ENCODE data around the gene UCN. TPM values are rescaled to one million over a fixed set of nuclear protein-coding genes. Genes with fewer than 3 reads are reported as not detected.

The UCN gene
- total RNA-seq, 3 donors from 2014 or later: 0.52 to 1.2 (median 0.92) TPM

DNA sequence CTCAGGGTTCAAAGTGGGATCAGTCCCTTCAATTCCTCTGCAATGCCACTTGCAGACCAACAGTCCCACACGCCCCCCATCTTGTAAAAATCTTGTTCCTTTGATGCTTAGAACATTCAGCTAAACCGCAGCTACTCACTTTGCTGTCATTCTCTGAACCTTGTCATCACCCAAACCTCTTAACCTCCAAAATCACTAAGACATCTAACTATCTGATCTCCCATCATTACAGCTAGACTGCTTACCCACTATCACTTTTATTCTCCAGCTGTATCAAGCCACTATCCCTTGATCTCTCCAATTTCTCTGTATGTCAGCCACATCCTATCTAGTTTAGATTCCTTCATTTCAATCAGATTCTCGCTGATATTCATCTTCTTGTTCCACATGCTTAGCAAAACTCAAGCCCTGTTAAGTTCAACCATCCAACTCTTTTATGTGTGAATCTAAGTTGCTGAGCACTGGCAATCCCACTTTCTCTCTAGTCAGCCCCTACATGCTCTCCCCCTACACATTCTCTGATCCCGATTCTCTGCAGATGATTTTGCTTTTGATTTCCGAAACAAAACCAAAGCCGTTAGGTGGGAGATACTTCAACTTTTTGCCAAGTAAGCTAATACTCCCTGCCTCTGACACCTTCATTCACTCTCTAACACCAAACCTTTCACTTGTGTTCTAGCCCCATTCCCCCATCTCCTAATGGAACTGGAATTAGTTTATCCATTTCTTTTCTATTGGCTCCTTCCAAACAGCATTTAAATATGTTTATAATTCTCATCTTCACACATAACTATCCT is 43.8 kb upstream of the UCN start:
- no peak overlapping the region for H3K4me3 ChIP-seq
- no peak for ATAC-seq
- peaks cover 31% of the 10 kb centered on the region for H3K4me1 ChIP-seq (ENCODE audit: low read depth)
- no peaks in the 10 kb centered on the region for H3K9me3 ChIP-seq
- intact Hi-C loops (cut with DNase I, micrococcal nuclease): no loop called here
- TF ChIP-seq, protein P1, sequence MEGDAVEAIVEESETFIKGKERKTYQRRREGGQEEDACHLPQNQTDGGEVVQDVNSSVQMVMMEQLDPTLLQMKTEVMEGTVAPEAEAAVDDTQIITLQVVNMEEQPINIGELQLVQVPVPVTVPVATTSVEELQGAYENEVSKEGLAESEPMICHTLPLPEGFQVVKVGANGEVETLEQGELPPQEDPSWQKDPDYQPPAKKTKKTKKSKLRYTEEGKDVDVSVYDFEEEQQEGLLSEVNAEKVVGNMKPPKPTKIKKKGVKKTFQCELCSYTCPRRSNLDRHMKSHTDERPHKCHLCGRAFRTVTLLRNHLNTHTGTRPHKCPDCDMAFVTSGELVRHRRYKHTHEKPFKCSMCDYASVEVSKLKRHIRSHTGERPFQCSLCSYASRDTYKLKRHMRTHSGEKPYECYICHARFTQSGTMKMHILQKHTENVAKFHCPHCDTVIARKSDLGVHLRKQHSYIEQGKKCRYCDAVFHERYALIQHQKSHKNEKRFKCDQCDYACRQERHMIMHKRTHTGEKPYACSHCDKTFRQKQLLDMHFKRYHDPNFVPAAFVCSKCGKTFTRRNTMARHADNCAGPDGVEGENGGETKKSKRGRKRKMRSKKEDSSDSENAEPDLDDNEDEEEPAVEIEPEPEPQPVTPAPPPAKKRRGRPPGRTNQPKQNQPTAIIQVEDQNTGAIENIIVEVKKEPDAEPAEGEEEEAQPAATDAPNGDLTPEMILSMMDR (IDR thresholded peaks at IDR 0.05): no peak
- DNase-seq: no peak
- H3K36me3 ChIP-seq (ENCODE audit: low read depth): no peaks in the 10 kb centered on the region

DNA sequence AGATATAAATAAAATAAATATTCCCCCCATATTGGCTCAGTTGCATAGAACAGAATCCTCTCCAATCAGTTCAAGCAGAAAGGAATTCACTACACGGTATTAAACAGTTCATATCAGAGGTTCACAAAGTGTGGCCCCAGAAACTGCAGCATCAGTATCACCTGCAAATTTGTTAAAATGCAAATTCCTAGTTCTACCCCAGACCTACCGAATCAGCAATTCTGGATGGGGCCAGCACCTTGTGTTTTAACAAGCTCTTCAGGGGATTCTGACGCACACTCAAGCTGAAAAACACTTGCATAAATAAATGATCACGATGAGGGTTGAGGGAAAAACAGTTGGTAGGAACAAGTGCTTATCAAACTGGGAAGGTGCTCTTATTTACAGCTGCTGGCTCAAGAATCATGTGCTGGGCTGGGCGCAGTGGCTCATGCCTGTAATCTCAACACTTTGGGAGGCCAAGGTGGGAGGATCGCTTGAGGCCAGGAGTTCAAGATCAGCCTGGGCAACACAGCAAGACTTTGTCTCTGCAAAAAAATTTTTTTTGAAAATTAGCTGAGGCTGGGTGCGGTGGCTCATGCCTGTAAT is 42.0 kb upstream of the UCN start:
- TF ChIP-seq, protein P1 (IDR thresholded peaks at IDR 0.05): no peak
- intact Hi-C loops (cut with DNase I, micrococcal nuclease): no loop called here
- Histone ChIP-seq H3K9me3 (no peaks in the 10 kb centered on the region), H3K36me3 (ENCODE audit: low read depth) (no peaks in the 10 kb centered on the region), H3K4me3 (no peak overlapping the region), H3K4me1 (ENCODE audit: low read depth) (peaks cover 25% of the 10 kb centered on the region)
- DNase-seq (no peak), ATAC-seq (no peak)

DNA sequence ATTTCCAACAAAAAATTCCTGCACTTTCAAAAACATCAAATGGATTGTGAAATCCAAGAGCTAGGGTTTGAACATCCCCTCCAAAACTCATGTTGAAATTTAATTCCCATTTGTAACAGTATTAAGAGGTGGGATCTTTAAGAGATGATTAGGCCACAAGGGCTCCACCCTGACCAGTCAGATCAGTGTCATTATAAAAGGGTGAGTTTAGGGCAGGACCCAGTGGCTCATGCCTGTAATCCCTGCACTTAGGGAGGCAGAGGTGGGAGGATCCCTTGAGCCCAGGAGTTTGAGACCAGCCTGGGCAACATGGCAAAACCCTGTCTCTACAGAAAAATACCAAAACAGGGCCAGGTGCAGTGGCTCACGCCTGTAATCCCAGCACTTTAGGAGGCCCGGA is 39.4 kb upstream of the UCN start:
- Histone ChIP-seq H3K9me3 (no peaks in the 10 kb centered on the region), H3K4me1 (ENCODE audit: low read depth) (no peaks in the 10 kb centered on the region), H3K4me3 (no peak overlapping the region), H3K36me3 (ENCODE audit: low read depth) (no peaks in the 10 kb centered on the region)
- TF ChIP-seq, protein P1 (IDR thresholded peaks at IDR 0.05): no peak
- ATAC-seq: no peak
- DNase-seq: no peak
- intact Hi-C loops (cut with DNase I, micrococcal nuclease): no loop called here

DNA sequence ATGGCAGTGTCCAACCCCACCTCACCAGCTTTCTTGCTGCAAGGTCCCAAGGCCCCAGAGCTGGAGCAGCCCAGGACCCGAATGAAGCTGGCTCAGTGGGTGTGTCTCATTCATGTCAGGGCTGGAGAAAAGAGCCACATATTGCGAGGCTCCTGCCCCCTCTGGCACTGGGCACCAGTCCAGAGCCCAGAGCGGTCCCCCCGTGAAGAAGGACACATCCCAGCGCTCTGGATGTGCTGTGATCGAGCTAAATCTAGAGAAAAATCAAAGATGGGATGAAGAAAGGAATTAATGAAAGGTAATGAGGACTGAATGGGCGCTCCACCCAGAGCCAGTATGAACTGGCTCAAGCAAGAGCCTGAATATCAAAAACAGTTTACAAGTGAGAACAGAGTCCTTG is 27.9 kb upstream of the UCN start:
- TF ChIP-seq, protein P1 (IDR thresholded peaks at IDR 0.05): no peak
- no peaks in the 10 kb centered on the region for H3K4me1 ChIP-seq (ENCODE audit: low read depth)
- ATAC-seq (no peak), DNase-seq (no peak)
- H3K4me3 ChIP-seq: no peak overlapping the region
- H3K36me3 ChIP-seq (ENCODE audit: low read depth): peaks cover 16% of the 10 kb centered on the region
- intact Hi-C loops (cut with DNase I, micrococcal nuclease): no loop called here
- H3K9me3 ChIP-seq: no peaks in the 10 kb centered on the region

DNA sequence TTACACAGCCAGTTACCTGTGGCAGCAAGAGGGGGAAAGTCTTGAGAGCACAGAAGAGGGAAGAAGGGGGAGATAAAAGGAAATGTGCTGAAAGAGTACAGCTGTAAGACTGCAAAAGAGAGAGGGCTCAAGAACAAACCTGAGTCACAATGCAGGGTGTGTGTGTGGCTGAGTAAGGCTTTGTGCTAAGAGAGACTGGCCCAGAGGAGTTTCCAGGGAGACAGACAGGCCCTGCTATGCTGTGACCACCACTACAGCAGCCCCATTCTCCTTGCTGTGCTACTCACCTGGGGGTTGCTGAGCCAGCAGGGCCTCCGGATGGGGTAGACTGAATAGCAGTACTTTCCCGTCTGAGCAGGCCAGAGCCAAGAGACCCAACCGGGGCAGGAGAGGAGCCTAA is 27.1 kb upstream of the UCN start:
- intact Hi-C loops (cut with DNase I, micrococcal nuclease): no loop called here
- Histone ChIP-seq H3K4me3 (no peak overlapping the region), H3K9me3 (no peaks in the 10 kb centered on the region), H3K4me1 (ENCODE audit: low read depth) (no peaks in the 10 kb centered on the region), H3K36me3 (ENCODE audit: low read depth) (peaks cover 8% of the 10 kb centered on the region)
- TF ChIP-seq, protein P1 (IDR thresholded peaks at IDR 0.05): no peak
- no peak for ATAC-seq
- DNase-seq: no peak

Data from mucosa of descending colon (tissue), 3 donors.